OCI-LY1 (cell line): Measurements from ENCODE around the gene NUDT16.

Experiments
- H2AFZ ChIP-seq: fragments of 200-600 bp; sonication (generic), shearing (Covaris generic); 2 replicates; pipeline ENCODE4 v1.6.0; 2014; ENCODE audit warnings: antibody characterized with exemption, mild to moderate bottlenecking, low read length
- H3F3A ChIP-seq: fragments of 200-600 bp; sonication (generic), shearing (Covaris generic); 2 replicates; pipeline ENCODE4 v1.6.0; 2014; ENCODE audit warnings: mild to moderate bottlenecking, antibody characterized with exemption, low read length, moderate library complexity; ENCODE audit not compliant: insufficient read depth
- H3K27ac ChIP-seq: fragments of 200-600 bp; sonication (generic); 2 replicates; pipeline ENCODE4 v1.5.1; 2014; ENCODE audit warnings: low read length, mixed run types, mild to moderate bottlenecking, low read depth; ENCODE audit not compliant: poor library complexity, severe bottlenecking
- H3K27me3 ChIP-seq: fragments of 200-600 bp; sonication (generic); 2 replicates; pipeline ENCODE4 v1.6.0; 2014; ENCODE audit warnings: antibody characterized with exemption, mild to moderate bottlenecking, low read length, moderate library complexity; ENCODE audit not compliant: insufficient read depth
- H3K36me3 ChIP-seq: fragments of 200-600 bp; sonication (generic); 2 replicates; pipeline ENCODE4 v1.6.1; 2014; ENCODE audit warnings: mild to moderate bottlenecking, antibody characterized with exemption, low read length, moderate library complexity, mixed read lengths; ENCODE audit not compliant: insufficient read depth
- H3K4me1 ChIP-seq: fragments of 200-600 bp; sonication (generic); 2 replicates; pipeline ENCODE4 v1.5.1; 2014; ENCODE audit warnings: mild to moderate bottlenecking, low read length, moderate library complexity; ENCODE audit not compliant: insufficient read depth, severe bottlenecking
- H3K4me2 ChIP-seq: fragments of 200-600 bp; sonication (generic), shearing (Covaris generic); 2 replicates; pipeline ENCODE4 v1.6.1; 2014; ENCODE audit warnings: low read length
- H3K4me3 ChIP-seq: fragments of 200-600 bp; sonication (generic); 2 replicates; pipeline ENCODE4 v1.5.1; 2014; ENCODE audit warnings: low read length, low read depth, mild to moderate bottlenecking, mixed read lengths; ENCODE audit not compliant: poor library complexity, severe bottlenecking
- H3K79me2 ChIP-seq: fragments of 200-600 bp; shearing (Covaris generic); 2 replicates; pipeline ENCODE4 v1.6.1; 2016; ENCODE audit warnings: mixed run types, low read length, mixed read lengths; ENCODE audit not compliant: insufficient read depth
- H3K9ac ChIP-seq: fragments of 200-600 bp; sonication (generic), shearing (Covaris generic); 2 replicates; pipeline ENCODE4 v1.6.1; 2014; ENCODE audit warnings: mild to moderate bottlenecking, low read length, mixed read lengths
- H3K9me2 ChIP-seq: fragments of 200-600 bp; sonication (generic), shearing (Covaris generic); 2 replicates; pipeline ENCODE4 v1.6.1; 2014; ENCODE audit warnings: low read depth, mild to moderate bottlenecking, low read length, mixed read lengths
- H3K9me3 ChIP-seq: fragments of 200-600 bp; shearing (Covaris generic); 2 replicates; pipeline ENCODE4 v1.6.1; 2014; ENCODE audit warnings: low read length, mixed read lengths
- H4K20me1 ChIP-seq: fragments of 200-600 bp; sonication (generic), shearing (Covaris generic); 2 replicates; pipeline ENCODE4 v1.6.0; 2016; ENCODE audit warnings: mild to moderate bottlenecking, low read length; ENCODE audit not compliant: insufficient read depth
- CTCF ChIP-seq: fragments of 200-600 bp; sonication (generic), shearing (Covaris generic); IDR thresholded peaks from 2 replicates; pipeline ENCODE4 v1.5.1; 2017; ENCODE audit warnings: mild to moderate bottlenecking, antibody characterized with exemption, low read length, moderate library complexity, mixed read lengths
- EZH2 ChIP-seq: fragments of 200-600 bp; sonication (generic), shearing (Covaris generic); IDR thresholded peaks from 2 replicates; pipeline ENCODE4 v1.8.0; 2017; ENCODE audit warnings: borderline replicate concordance, mixed run types, mild to moderate bottlenecking, antibody characterized with exemption, low read length, moderate library complexity, mixed read lengths

NUDT16 gene

DNA sequence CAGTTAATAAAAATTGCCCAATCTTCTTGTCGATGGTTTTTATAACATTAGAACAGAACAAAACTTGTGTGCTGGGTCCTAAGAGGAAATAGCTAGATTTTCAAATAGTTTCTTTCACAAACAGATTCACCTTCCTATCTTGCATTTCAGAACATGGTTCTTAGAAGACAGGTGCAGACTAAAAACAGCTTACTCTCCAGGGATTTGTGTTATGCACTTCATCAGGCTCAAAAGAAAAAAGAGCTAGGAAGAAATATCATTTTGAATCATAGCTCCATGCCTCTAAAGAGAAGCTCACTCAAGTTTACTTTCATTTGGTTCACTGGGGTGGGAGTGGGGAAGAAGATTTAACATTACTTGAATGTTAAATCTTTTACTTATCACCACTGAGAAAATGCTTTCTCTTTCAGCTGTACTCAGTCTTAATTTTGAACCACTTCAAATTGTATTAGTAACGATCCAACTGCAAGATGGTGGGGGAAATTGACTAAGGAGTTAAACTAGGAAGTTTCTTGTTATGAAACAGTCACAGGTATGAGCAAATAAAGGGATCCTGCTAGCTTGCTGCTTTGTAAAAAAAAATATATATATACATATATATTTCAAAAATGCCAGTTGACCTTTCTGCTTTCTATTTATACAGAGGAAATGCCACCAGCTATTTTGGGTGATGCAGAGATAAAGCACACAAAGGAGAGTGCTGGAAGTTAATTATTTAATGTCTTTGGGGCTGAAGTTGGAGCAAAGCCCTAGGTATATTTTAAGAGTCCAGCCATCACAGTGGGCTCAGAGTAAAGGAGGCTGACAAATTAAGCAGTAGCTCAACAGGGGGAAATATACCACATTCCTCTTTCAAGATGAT lies 28.3 kb upstream of the NUDT16 start:
- no peaks in the 10 kb centered on the region for H3K4me1 ChIP-seq
- H2AFZ ChIP-seq = no peak overlapping the region
- no peak overlapping the region for H3K4me2 ChIP-seq

DNA sequence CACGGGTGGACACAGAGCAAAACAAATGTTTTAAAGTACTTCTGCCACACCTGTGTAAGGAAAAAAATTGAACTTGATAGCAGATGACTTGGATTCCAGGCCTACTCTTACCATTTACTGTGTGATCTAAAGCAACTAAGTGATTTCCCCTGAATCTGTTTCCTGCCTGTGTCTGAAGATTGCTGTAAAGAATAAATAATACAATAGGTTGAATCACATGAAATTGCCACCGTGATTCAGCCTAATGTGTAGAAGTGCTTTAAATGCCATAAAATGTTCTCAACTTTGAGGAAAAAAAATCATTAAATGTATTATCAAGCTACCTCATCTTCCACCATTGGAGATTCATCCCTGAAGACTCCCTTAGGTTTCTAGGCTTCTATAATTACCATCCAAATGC lies 27.6 kb upstream of the NUDT16 start:
- no peaks in the 10 kb centered on the region for H4K20me1 ChIP-seq
- TF ChIP-seq CTCF = no peak
- TF ChIP-seq EZH2 = no peak
- H3K4me2 ChIP-seq = no peak overlapping the region
- no peaks in the 10 kb centered on the region for H3K4me1 ChIP-seq
- no peak overlapping the region for H2AFZ ChIP-seq
- H3K9me3 ChIP-seq = no peaks in the 10 kb centered on the region
- no peaks in the 10 kb centered on the region for H3F3A ChIP-seq
- no peaks in the 10 kb centered on the region for H3K9me2 ChIP-seq
- no peaks in the 10 kb centered on the region for H3K27me3 ChIP-seq
- no peak overlapping the region for H3K9ac ChIP-seq
- H3K36me3 ChIP-seq = no peaks in the 10 kb centered on the region
- H3K4me3 ChIP-seq = no peak overlapping the region
- no peak overlapping the region for H3K27ac ChIP-seq
- H3K79me2 ChIP-seq = no peaks in the 10 kb centered on the region

More for the DNA sequence above, 28.3 kb upstream of the NUDT16 start:
- H3K27me3 ChIP-seq = no peaks in the 10 kb centered on the region
- H3K4me3 ChIP-seq = no peak overlapping the region
- no peak overlapping the region for H3K27ac ChIP-seq
- TF ChIP-seq CTCF = no peak
- TF ChIP-seq EZH2 = no peak
- no peaks in the 10 kb centered on the region for H3K79me2 ChIP-seq
- H3K9me3 ChIP-seq = no peaks in the 10 kb centered on the region
- H3K9ac ChIP-seq = no peak overlapping the region
- H3K9me2 ChIP-seq = no peaks in the 10 kb centered on the region
- no peaks in the 10 kb centered on the region for H3K36me3 ChIP-seq
- no peaks in the 10 kb centered on the region for H4K20me1 ChIP-seq
- H3F3A ChIP-seq = no peaks in the 10 kb centered on the region

DNA sequence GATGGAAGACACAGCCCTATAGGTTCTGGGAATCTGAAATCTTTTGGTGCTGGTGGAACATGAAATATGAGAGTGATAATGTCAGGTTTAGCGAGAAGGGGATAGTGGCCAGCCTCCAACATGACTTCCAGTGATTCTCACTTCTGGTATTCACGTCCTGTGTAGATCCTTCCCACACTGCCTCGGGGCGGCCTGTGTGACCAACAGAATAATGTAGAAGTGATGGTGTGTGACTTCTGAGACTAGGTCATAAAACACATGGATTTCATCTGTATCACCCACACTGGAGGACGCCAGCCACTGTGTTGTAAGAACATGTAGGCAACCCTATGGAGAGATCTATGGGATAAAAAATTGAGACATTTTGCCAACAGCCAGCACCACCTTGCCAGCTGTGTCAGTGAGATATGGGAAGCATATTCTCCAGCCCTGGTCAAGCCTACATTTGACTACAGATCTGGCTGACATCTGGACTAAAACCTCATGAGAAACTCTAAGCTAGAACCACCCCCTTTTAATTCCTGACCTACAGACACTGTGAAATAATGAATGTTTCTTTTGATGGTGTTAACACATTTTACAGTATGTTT lies 25.5 kb upstream of the NUDT16 start:
- Histone ChIP-seq H3K9me2 (no peaks in the 10 kb centered on the region), H3K36me3 (no peaks in the 10 kb centered on the region), H3K9me3 (no peaks in the 10 kb centered on the region), H2AFZ (no peak overlapping the region), H3K79me2 (no peaks in the 10 kb centered on the region), H4K20me1 (no peaks in the 10 kb centered on the region), H3K9ac (no peak overlapping the region), H3K4me2 (no peak overlapping the region), H3K27ac (no peak overlapping the region), H3K4me3 (no peak overlapping the region), H3K27me3 (no peaks in the 10 kb centered on the region), H3F3A (no peaks in the 10 kb centered on the region), H3K4me1 (no peaks in the 10 kb centered on the region)
- TF ChIP-seq CTCF (no peak), EZH2 (no peak)
